Upper lobe of left lung (tissue), 4 donors: ENCODE data around the gene FAM3B.

Experiments
- CTCF ChIP-seq, 6 experiments: fragments of 450-650 bp in 4 of 6; fragments of 200-600 bp in 2 of 6; sonication (generic) in 2 of 6; IDR thresholded peaks; one replicate each; pipeline ENCODE4 v1.5.1; 2016 to 2019; ENCODE audit warnings: antibody characterized with exemption in 6 of 6
- EP300 ChIP-seq, 4 donors: sonication (generic); formaldehyde crosslinking; IDR thresholded peaks; one replicate each; pipeline ENCODE4 v1.5.1; 2017; ENCODE audit warnings: antibody characterized with exemption in 4 of 4, control low read depth in 2 of 4
- POLR2A ChIP-seq, 4 donors: fragments of 450-650 bp; IDR thresholded peaks; one replicate each; pipeline ENCODE4 v1.5.1; 2016 to 2017; ENCODE audit warnings: antibody characterized with exemption in 4 of 4, mild to moderate bottlenecking in 2 of 4

GRCh38 chr21:41374867-41375533 is 58.4 kb downstream of the FAM3B start:
- TF ChIP-seq POLR2A (IDR thresholded peaks at IDR 0.05) (no peak), EP300 (IDR thresholded peaks at IDR 0.05) (no peak), CTCF (IDR thresholded peaks at IDR 0.05) (no peak)
